Endometrium (tissue), 2 donors: ENCODE measurements around the gene PRSS33.

Experiments
- FAIRE-seq: peaks from 2 replicates; lab custom pipeline; 2012; peaks lifted over from hg19 to GRCh38; lab: Jason Lieb, UNC
- donor health status: control.
- donor health status: control.

PRSS33 gene

GRCh38 chr16:2739625-2740430 is 47.5 kb downstream of the PRSS33 start:
- no peak for FAIRE-seq

DNA sequence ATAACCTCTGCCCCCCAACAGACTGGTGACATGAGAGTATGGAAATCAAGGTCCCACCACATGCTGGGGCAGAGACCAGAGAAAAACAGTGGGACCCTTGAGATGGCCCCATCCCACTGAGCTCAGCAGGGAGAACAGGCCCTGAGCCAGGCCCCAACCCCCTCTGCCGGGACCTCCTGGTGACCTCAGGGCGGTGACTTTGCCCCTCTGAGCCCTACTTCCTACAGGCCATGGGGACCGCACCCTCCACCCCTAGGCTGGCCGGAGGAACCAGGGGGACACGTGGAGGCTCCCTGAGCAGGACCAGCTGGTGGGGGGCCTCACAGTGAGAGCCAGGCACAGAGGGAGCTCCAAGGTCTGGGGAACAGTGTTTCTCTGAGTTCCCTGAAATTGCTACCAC is 48.7 kb downstream of the PRSS33 start:
- no peak for FAIRE-seq

DNA sequence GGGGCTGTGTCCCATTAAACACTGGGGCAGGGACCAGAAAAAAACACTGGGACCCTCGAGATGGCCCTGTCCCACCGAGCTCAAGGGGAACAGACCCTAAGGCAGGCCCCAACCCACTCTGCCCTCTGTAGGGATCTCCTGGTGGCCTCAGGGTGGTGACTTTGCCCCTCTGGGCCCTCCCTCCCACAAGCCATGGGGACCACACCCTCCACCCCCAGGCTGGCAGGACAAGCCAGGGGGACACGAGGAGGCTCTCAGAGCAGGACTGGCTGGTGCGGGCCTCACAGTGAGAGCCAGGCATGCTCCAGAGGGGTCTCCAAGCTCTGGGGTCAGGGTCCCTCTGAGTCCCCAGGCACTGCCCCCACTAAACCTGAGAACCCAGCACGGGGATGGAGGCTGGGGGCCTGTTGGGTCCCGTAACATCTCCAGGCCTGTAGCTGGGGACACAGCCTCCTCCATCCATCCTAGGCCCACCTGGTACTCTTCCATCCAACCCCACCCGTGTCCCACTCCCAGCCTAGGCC is 49.4 kb downstream of the PRSS33 start:
- no peak for FAIRE-seq

DNA sequence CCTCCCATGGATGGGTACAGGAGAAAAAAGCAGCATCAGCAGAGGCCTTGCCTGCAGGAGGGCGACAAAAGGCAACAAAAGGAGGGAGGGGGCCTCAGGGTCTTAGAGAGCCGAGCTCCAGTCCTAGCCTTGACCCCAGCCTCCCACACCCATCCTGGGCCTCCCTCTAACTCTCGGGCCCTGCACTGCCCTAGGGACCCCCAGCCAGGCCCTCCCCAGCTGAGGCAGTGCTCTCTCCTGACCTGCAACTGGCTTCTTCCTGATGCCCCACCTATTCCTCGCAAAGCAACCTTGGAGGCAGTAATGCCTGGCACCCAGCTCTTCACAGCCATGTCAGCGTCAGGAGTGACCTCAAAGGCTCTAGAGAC is 50.1 kb downstream of the PRSS33 start:
- no peak for FAIRE-seq

GRCh38 chr16:2736476-2737237 is 50.7 kb downstream of the PRSS33 start:
- no peak for FAIRE-seq

DNA sequence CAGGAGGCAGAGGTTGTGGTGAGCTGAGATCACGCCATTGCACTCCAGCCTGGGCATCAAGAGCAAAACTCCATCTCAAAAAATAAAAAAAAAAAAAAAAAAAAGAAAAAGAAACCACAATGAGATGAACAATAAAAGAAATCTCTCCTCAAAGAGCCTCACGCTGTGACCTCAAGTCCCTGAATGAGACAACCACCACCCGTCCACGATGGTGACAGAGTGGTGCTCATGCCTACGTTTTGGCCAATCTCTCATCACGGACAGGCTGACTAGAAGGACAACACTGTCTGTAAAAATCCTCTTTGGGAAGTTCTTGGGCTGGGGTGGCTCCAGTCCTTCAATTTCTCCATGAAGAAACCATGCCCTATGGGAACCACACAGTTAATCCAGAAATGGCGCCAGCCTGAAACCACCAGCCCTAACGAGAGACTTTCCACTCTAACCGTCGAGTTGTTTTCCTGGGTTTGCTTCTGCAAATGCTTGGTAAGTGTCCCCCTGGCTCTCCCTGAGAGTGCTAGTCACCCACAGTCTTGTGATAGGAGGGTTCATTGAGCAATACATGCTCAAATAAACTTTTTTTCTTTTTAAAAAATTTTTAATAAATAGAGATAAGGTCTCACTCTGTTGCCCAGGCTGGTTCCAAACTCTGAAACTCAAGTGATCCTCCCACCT is 52.4 kb downstream of the PRSS33 start:
- FAIRE-seq, result no peak
